ENCODE measurements around the gene BCHE.

- TF ChIP-seq CTCF (IDR thresholded peaks at IDR 0.05) (no peak), POLR2A (IDR thresholded peaks at IDR 0.05) (no peak)
Measured at GRCh38 chr3:165742351-165742750, 94.9 kb downstream of the BCHE start.
